Measurements from ENCODE around the gene DRD1. TPM values are rescaled to one million over a fixed set of nuclear protein-coding genes. Genes with fewer than 3 reads are reported as not detected.

Gene DRD1
- total RNA-seq: not detected in 2 replicates

DNA sequence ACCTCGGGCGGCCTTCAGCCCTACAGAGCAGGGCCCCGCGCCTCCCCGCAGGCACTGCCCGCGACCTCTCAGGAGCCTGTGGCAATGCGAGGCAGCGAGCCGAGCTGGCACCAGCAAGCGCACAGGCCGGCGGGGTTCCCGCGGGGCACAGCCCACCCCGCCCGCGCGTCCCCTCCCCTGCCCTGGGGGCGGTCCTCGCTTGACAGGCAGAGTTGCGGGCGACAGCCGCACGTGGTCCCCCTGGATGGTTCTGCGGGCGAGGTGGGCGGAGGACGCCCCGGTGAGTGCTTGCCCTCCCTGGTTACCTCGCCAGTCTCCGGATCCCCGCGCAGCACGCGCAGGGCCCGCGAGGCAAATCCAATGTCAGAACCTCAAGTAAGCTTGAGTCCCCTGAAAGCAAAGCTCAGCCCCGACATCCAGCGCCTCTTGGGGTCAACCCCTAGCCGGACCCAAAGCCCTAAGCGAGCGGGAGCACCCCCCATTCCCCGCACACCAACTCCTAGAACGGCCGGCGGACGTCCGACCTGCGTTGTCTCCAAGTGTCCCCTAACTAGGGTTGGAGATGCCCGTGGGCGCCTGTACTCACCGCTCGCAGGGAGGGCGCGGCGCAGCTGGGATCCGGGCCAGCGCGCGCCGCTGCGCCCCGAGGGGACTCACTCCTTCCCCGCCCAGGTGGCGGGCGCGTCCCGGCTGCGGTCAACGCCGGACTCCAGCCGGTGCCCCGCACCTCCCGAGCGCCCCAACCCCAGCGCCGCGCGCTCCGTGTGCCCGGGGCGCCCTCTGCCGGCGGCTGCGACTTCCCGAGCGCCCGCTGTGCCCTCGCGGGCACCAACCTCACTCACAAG lies at the start of gene DRD1:
Gene DRD1, minus strand, starts transcription at position 123 of the 845 bp plus-strand sequence. CDS start 1,083 bp downstream, outside the sequence.

DNA sequence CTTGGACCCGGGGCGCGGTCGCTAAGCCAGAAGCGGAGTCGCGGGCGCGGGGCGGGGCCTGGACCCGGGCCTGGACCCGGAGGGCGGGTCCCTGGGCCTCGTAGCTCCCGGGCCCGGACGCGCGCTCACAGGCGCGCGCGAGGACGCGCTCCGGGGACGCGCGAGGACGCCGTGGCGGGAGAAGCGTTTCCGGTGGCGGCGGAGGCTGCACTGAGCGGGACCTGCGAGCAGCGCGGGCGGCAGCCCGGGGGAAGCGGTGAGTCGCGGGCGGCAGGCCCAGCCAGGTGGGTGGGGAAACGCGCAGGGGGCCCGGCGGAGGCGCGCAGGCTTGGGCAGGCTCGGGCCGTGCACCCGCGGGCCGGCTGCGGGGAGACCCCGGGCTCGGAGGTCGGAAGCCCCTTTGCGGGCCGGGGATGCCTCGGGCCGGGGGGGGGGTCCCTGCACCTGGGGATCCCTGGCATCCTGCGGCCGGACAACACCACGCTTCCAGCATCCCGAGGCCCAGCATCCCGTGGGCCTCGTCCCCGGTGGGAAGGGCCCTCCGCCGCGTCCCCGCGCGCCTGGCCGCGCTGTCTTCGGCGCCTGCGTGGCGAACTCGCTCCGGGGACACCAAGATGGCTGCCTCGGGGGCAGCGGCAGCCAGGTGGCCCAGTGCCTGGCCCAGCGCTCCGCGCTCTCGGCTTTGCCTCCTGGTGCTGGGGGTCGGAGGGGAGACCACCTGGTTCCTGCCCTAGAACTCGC lies 34.6 kb upstream of the DRD1 start, which contains the start of gene SFXN1:
Gene SFXN1, plus strand, starts transcription at position 177 of the 741 bp plus-strand sequence. CDS start 13,544 bp downstream, outside the sequence.

Other genes with a start within 250 kb of the DRD1 start
- 86.3 and 104 TPM in 2 replicates for gene SFXN1, start 34.4 kb upstream of the DRD1 start, total RNA-seq
- gene HRH2, start 213.9 kb upstream of the DRD1 start, total RNA-seq: not detected in 2 replicates

All from subcutaneous preadipocyte (primary cell).